OCI-LY3 (cell line): ENCODE data around the gene CACNA1C.

Experiments
- CTCF ChIP-seq: fragments of 200-600, 300-600 bp; sonication (generic); IDR thresholded peaks from 2 replicates; pipeline ENCODE4 v1.5.1; 2014; ENCODE audit warnings: antibody characterized with exemption, low read length, low read depth
- EZH2phosphoT487 ChIP-seq: fragments of 200-600 bp; shearing (Covaris generic); IDR thresholded peaks from 2 replicates; pipeline ENCODE4 v1.6.1; 2018; ENCODE audit warnings: antibody characterized with exemption, mixed run types, low read depth

- TF ChIP-seq CTCF, result no peak
- no peak for TF ChIP-seq EZH2phosphoT487
Observed at GRCh38 chr12:2411616-2412304, 359.0 kb downstream of the CACNA1C start.
